GM23338 (cell line): ENCODE data around the gene C4A.

Experiments used
- CTCF ChIP-seq, 2 experiments: fragments of 200-600 bp in 1 of 2; sonication (generic) in 1 of 2; conservative IDR thresholded peaks; 2 replicates each; pipeline versions ENCODE4 v1.5.1 to v1.6.1; 2016 to 2017; ENCODE audit warnings: antibody characterized with exemption in 2 of 2, low read depth in 2 of 2, mild to moderate bottlenecking in 2 of 2, moderate library complexity in 1 of 2
- JUNB ChIP-seq: IDR thresholded peaks from one replicate; pipeline ENCODE4 v1.6.1; 2016; ENCODE audit warnings: antibody characterized with exemption; ENCODE audit not compliant: unreplicated experiment

- no peak for TF ChIP-seq JUNB
- no peak for TF ChIP-seq CTCF (conservative IDR thresholded peaks at IDR 0.05; ENCODE audit: low read depth in 2 of 2)
Observed at GRCh38 chr6:31952890-31953289, 29.0 kb upstream of the C4A start.
